ENCODE data around the gene DYNLT1. TPM values are rescaled to one million over a fixed set of nuclear protein-coding genes. Genes with fewer than 3 reads are reported as not detected.

The DYNLT1 gene
- total RNA-seq, 2 experiments from 2014 or later: 29.3 to 49.2 TPM

- Histone ChIP-seq H3K4me2 (ENCODE audit: low read length) (no peak overlapping the region), H4K20me1 (ENCODE audit: insufficient read depth, low read length) (no peaks in the 10 kb centered on the region), H3K9me2 (ENCODE audit: insufficient read depth, low read length) (no peaks in the 10 kb centered on the region), H2AFZ (ENCODE audit: low read length) (no peak overlapping the region), H3K27ac (ENCODE audit: low read depth, low read length, poor library complexity, severe bottlenecking) (no peak overlapping the region), H3K36me3 (ENCODE audit: insufficient read depth, low read length) (peaks cover 29% of the 10 kb centered on the region; the same call in 1 of the 2 replicates), H3K9me3 (ENCODE audit: low read length) (no peaks in the 10 kb centered on the region), H3K4me1 (ENCODE audit: insufficient read depth, low read length, poor library complexity, severe bottlenecking) (no peaks in the 10 kb centered on the region), H3K4me3 (ENCODE audit: low read depth, low read length, poor library complexity, severe bottlenecking) (no peak overlapping the region), H3K79me2 (ENCODE audit: insufficient read depth, low read depth, low read length) (no peaks in the 10 kb centered on the region)
- no peak for DNase-seq (ENCODE audit: low spot score)
- intact Hi-C loops (cut with micrococcal nuclease; ENCODE audit: unreplicated experiment): no loop called here
- ChIA-PET CTCF (ENCODE audit: unreplicated experiment) (interaction anchor here (0.6 kb wide), 1 partner anchor 237 kb away, joined by 3 read pairs; no protein-coding TSS in a partner anchor), POLR2A (no interaction called here)
- TF ChIP-seq, protein P1, sequence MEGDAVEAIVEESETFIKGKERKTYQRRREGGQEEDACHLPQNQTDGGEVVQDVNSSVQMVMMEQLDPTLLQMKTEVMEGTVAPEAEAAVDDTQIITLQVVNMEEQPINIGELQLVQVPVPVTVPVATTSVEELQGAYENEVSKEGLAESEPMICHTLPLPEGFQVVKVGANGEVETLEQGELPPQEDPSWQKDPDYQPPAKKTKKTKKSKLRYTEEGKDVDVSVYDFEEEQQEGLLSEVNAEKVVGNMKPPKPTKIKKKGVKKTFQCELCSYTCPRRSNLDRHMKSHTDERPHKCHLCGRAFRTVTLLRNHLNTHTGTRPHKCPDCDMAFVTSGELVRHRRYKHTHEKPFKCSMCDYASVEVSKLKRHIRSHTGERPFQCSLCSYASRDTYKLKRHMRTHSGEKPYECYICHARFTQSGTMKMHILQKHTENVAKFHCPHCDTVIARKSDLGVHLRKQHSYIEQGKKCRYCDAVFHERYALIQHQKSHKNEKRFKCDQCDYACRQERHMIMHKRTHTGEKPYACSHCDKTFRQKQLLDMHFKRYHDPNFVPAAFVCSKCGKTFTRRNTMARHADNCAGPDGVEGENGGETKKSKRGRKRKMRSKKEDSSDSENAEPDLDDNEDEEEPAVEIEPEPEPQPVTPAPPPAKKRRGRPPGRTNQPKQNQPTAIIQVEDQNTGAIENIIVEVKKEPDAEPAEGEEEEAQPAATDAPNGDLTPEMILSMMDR (conservative IDR thresholded peaks at IDR 0.05; ENCODE audit: low read length): no peak
- no peak for TF ChIP-seq EZH2phosphoT487 (IDR thresholded peaks at IDR 0.05; ENCODE audit: borderline replicate concordance, low read depth, low read length)
- BruUV-seq (replicated peaks): no TSS peak
Observed at GRCh38 chr6:158624684-158625682, 19.6 kb downstream of the DYNLT1 start.

GRCh38 chr6:158622545-158623190 is 21.9 kb downstream of the DYNLT1 start:
- Histone ChIP-seq H3K4me3 (ENCODE audit: low read depth, low read length, poor library complexity, severe bottlenecking) (no peak overlapping the region), H3K9me3 (ENCODE audit: low read length) (no peaks in the 10 kb centered on the region), H3K79me2 (ENCODE audit: insufficient read depth, low read depth, low read length) (no peaks in the 10 kb centered on the region), H3K9me2 (ENCODE audit: insufficient read depth, low read length) (no peaks in the 10 kb centered on the region), H3K27ac (ENCODE audit: low read depth, low read length, poor library complexity, severe bottlenecking) (no peak overlapping the region), H3K4me1 (ENCODE audit: insufficient read depth, low read length, poor library complexity, severe bottlenecking) (no peaks in the 10 kb centered on the region), H2AFZ (ENCODE audit: low read length) (no peak overlapping the region), H3K4me2 (ENCODE audit: low read length) (no peak overlapping the region), H4K20me1 (ENCODE audit: insufficient read depth, low read length) (no peaks in the 10 kb centered on the region), H3K36me3 (ENCODE audit: insufficient read depth, low read length) (peaks cover 26% of the 10 kb centered on the region; the same call in 1 of the 2 replicates)
- BruUV-seq (replicated peaks): no TSS peak
- ChIA-PET CTCF (ENCODE audit: unreplicated experiment) (no interaction called here), POLR2A (interaction anchor here (1.0 kb wide), 1 partner anchor 75 kb away, joined by 3 read pairs; no protein-coding TSS in a partner anchor)
- intact Hi-C loops (cut with micrococcal nuclease; ENCODE audit: unreplicated experiment): no loop called here
- TF ChIP-seq EZH2phosphoT487 (IDR thresholded peaks at IDR 0.05; ENCODE audit: borderline replicate concordance, low read depth, low read length): no peak
- TF ChIP-seq, protein P1 (conservative IDR thresholded peaks at IDR 0.05; ENCODE audit: low read length): no peak
- no peak for DNase-seq (ENCODE audit: low spot score)
